Activated CD8-positive, alpha-beta memory T cell treated with anti-CD3 and anti-CD28 coated beads, Interleukin-2, amount 50 U/mL, for 24 hours (primary cell): Measurements from ENCODE around the gene ABCA7.

ENCODE experiments used
- DNase-seq: peaks from one replicate; pipeline ENCODE4 v3.0.0-alpha.2; 2020; ENCODE audit errors: extremely low read depth

ABCA7 gene

GRCh38 chr19:1002600-1002999 lies 37.3 kb upstream of the ABCA7 start:
- DNase-seq = no peak

GRCh38 chr19:1003283-1003682 lies 36.6 kb upstream of the ABCA7 start:
- no peak for DNase-seq

GRCh38 chr19:1004204-1004802 lies 35.6 kb upstream of the ABCA7 start:
- no peak for DNase-seq

- DNase-seq = no peak
Measured at GRCh38 chr19:1004803-1005664, 34.9 kb upstream of the ABCA7 start.

GRCh38 chr19:1006711-1007398 lies 33.1 kb upstream of the ABCA7 start:
- no peak for DNase-seq

GRCh38 chr19:1007399-1008251 lies 32.3 kb upstream of the ABCA7 start:
- no peak for DNase-seq

- no peak for DNase-seq
Measured at GRCh38 chr19:1008268-1009040, 31.5 kb upstream of the ABCA7 start.

- no peak for DNase-seq
Measured at GRCh38 chr19:1009041-1009980, 30.6 kb upstream of the ABCA7 start.

GRCh38 chr19:1009981-1010538 lies 29.8 kb upstream of the ABCA7 start:
- no peak for DNase-seq

- no peak for DNase-seq
Measured at GRCh38 chr19:1010586-1011510, 29.1 kb upstream of the ABCA7 start.

GRCh38 chr19:1011831-1012333 lies 28.0 kb upstream of the ABCA7 start:
- DNase-seq = no peak

- no peak for DNase-seq
Measured at GRCh38 chr19:1012334-1012733, 27.6 kb upstream of the ABCA7 start.

- DNase-seq = no peak
Measured at GRCh38 chr19:1013218-1013617, 26.7 kb upstream of the ABCA7 start.

GRCh38 chr19:1014161-1015060 lies 25.5 kb upstream of the ABCA7 start:
- no peak for DNase-seq

GRCh38 chr19:1015061-1015781 lies 24.7 kb upstream of the ABCA7 start:
- no peak for DNase-seq

- DNase-seq = no peak
Measured at GRCh38 chr19:1015782-1016646, 23.9 kb upstream of the ABCA7 start.
